ENCODE measurements around the gene TMEM178B. TPM values are rescaled to one million over a fixed set of nuclear protein-coding genes. Genes with fewer than 3 reads are reported as not detected.

TMEM178B gene
- total RNA-seq, 2 donors from 2014 or later, result 1.7 to 2.1 TPM

- no peak overlapping the region for H3K27ac Mint-ChIP-seq
- no peaks in the 10 kb centered on the region for H3K36me3 Mint-ChIP-seq (ENCODE audit: low read depth)
- no peak for ATAC-seq (replicated peaks)
- H3K9me3 Mint-ChIP-seq, result no peaks in the 10 kb centered on the region
- no peaks in the 10 kb centered on the region for H3K4me1 Mint-ChIP-seq
- no peak overlapping the region for H3K4me3 Mint-ChIP-seq
- peaks cover 5% of the 10 kb centered on the region for H3K27me3 Mint-ChIP-seq
Observed at GRCh38 chr7:141200191-141201108, 126.6 kb downstream of the TMEM178B start.

DNA sequence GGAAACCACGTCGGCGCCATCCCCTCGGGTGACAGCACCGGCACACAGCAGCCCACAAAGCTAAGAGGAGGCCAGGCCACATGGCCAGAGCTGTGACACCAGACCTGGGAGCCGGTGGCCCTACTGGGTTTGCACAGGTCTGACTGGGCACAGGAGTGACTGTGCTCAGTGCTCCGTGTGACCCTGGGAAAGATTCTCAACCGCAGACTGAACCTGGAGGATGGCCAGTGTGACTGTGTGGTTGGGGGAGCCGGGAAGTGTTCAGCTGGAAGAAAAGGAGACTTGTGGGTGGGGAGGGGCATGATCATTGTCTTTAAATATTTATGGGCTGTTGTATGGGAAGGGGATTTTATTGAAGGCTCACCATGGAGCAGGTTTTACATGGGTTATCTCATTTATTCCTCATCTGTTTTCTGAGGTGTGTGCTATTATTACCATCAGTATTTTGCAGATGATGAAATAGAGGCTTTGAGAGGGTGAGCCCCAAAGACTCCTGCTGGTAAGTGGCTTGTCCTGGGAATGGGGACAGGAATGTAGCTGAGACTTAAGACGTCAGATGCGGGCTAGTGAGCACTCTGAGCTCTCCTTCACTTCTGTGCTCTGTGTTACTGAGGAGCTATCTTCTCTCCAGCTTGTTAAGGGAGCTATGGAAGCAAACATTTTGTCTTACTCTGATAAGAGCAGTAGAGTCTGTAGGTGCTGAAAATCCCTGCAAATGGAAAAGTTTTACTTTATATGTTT, 127.5 kb downstream of the TMEM178B start:
- ATAC-seq (replicated peaks), result no peak
- Mint-ChIP-seq H3K27me3 (peaks cover 5% of the 10 kb centered on the region), H3K9me3 (no peaks in the 10 kb centered on the region), H3K27ac (no peak overlapping the region), H3K36me3 (ENCODE audit: low read depth) (no peaks in the 10 kb centered on the region), H3K4me3 (no peak overlapping the region), H3K4me1 (no peaks in the 10 kb centered on the region)

- no peak for ATAC-seq (replicated peaks)
- H3K27me3 Mint-ChIP-seq, result peaks cover 5% of the 10 kb centered on the region
Observed at GRCh38 chr7:141202535-141202934, 128.7 kb downstream of the TMEM178B start.

GRCh38 chr7:141203177-141203576, 129.3 kb downstream of the TMEM178B start:
- H3K36me3 Mint-ChIP-seq (ENCODE audit: low read depth), result no peaks in the 10 kb centered on the region
- H3K4me1 Mint-ChIP-seq, result no peaks in the 10 kb centered on the region
- H3K4me3 Mint-ChIP-seq, result no peak overlapping the region
- ATAC-seq (replicated peaks), result no peak
- no peaks in the 10 kb centered on the region for H3K9me3 Mint-ChIP-seq
- peaks cover 5% of the 10 kb centered on the region for H3K27me3 Mint-ChIP-seq
- H3K27ac Mint-ChIP-seq, result no peak overlapping the region

More at GRCh38 chr7:141202535-141202934, 128.7 kb downstream of the TMEM178B start:
- Mint-ChIP-seq H3K4me1 (no peaks in the 10 kb centered on the region), H3K9me3 (no peaks in the 10 kb centered on the region), H3K36me3 (ENCODE audit: low read depth) (no peaks in the 10 kb centered on the region), H3K27ac (no peak overlapping the region), H3K4me3 (no peak overlapping the region)

DNA sequence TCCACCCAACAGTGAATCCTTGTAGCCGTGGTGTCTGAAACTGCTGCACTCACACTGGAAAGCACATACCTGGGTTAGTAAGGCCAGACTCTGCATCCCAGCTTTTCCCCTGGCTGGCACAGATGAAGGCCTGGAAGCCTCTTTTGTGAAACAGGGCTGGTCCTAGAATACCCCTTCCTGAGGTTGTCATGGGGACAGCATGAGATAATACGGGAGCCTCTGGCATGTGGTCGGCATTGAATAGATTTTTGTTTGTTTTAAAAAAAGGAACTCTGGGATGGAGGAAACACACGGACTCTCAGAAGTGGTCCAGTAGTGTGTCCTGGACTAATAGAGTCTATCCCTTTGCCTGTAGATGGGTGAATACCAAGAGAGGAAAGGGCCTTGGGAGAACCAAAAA, 129.7 kb downstream of the TMEM178B start:
- no peak for ATAC-seq (replicated peaks)
- Mint-ChIP-seq H3K4me3 (no peak overlapping the region), H3K27me3 (peaks cover 5% of the 10 kb centered on the region), H3K27ac (no peak overlapping the region), H3K9me3 (no peaks in the 10 kb centered on the region), H3K4me1 (no peaks in the 10 kb centered on the region), H3K36me3 (ENCODE audit: low read depth) (no peaks in the 10 kb centered on the region)

DNA sequence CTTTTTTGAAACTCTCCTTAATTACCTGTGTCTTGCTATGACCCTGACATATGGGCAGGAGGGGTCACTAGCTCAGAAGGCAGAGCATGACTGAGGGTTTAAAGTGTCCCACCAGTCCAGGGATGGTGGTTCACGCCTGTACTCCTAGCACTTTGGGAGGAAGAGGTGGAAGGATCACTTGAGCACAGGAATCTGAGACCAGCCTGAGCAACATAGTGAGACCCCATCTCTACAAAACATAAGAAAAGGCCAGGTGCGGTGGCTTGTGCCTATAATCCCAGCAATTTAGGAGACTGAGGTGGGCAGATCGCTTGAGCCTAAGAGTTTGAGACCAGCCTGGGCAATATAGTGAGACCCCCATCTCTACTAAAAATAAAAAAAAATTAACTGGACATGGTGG, 133.8 kb downstream of the TMEM178B start:
- Mint-ChIP-seq H3K4me1 (no peaks in the 10 kb centered on the region), H3K4me3 (no peak overlapping the region), H3K27ac (no peak overlapping the region), H3K27me3 (peaks cover 3% of the 10 kb centered on the region), H3K9me3 (no peaks in the 10 kb centered on the region), H3K36me3 (ENCODE audit: low read depth) (no peaks in the 10 kb centered on the region)
- ATAC-seq (replicated peaks), result no peak

GRCh38 chr7:141208539-141208938, 134.7 kb downstream of the TMEM178B start:
- ATAC-seq (replicated peaks), result no peak
- Mint-ChIP-seq H3K4me1 (no peaks in the 10 kb centered on the region), H3K4me3 (no peak overlapping the region), H3K27me3 (peaks cover 2% of the 10 kb centered on the region), H3K27ac (no peak overlapping the region), H3K9me3 (no peaks in the 10 kb centered on the region), H3K36me3 (ENCODE audit: low read depth) (no peaks in the 10 kb centered on the region)

GRCh38 chr7:141209454-141209853, 135.6 kb downstream of the TMEM178B start:
- H3K4me3 Mint-ChIP-seq, result no peak overlapping the region
- no peak overlapping the region for H3K27ac Mint-ChIP-seq
- no peaks in the 10 kb centered on the region for H3K27me3 Mint-ChIP-seq
- H3K9me3 Mint-ChIP-seq, result no peaks in the 10 kb centered on the region
- ATAC-seq (replicated peaks), result no peak
- no peaks in the 10 kb centered on the region for H3K4me1 Mint-ChIP-seq
- H3K36me3 Mint-ChIP-seq (ENCODE audit: low read depth), result no peaks in the 10 kb centered on the region

DNA sequence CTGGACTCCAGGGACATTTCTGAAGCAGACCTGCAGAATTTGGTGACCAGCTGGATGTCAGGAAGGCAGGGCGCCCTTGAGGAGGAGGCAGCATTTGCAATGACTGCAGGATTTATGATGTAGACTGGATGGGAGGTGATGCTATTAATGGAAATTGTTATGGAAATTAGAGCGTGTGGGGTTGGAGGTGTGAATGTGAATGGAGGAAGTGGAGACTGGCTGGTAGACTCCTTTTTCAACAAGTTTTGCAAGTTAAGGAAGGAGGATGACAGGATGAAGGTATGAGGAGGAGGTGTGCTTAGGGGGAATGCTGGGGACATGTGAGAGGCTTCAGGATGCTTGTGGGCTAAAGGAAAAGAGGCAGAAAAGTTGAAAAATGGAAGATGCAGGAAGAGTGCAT, 137.0 kb downstream of the TMEM178B start:
- no peak for ATAC-seq (replicated peaks)
- Mint-ChIP-seq H3K4me3 (no peak overlapping the region), H3K36me3 (ENCODE audit: low read depth) (no peaks in the 10 kb centered on the region), H3K9me3 (no peaks in the 10 kb centered on the region), H3K4me1 (no peaks in the 10 kb centered on the region), H3K27me3 (no peaks in the 10 kb centered on the region), H3K27ac (no peak overlapping the region)

DNA sequence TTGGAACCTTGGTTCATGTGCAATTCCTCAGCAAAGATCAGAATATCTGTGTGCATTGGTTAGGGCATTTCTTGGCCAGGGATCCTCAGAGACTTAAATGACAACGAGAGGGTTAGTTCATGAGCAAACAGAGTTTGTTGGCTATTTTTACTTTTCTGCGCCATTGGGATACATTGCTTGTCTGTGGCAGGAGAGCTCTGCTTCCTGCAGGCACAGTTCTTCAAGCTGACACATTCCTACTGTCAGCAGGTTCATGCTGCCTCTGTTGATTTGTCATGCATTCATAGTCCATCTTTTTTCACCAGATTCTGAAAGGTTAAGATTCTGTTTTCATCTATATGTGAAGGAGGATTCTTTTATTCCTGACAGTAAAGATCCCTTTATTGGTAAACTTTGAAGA, 139.4 kb downstream of the TMEM178B start:
- peaks cover 4% of the 10 kb centered on the region for H3K27me3 Mint-ChIP-seq
- no peak for ATAC-seq (replicated peaks)
- no peak overlapping the region for H3K27ac Mint-ChIP-seq
- H3K9me3 Mint-ChIP-seq, result no peaks in the 10 kb centered on the region
- H3K4me1 Mint-ChIP-seq, result no peaks in the 10 kb centered on the region
- no peak overlapping the region for H3K4me3 Mint-ChIP-seq
- no peaks in the 10 kb centered on the region for H3K36me3 Mint-ChIP-seq (ENCODE audit: low read depth)

DNA sequence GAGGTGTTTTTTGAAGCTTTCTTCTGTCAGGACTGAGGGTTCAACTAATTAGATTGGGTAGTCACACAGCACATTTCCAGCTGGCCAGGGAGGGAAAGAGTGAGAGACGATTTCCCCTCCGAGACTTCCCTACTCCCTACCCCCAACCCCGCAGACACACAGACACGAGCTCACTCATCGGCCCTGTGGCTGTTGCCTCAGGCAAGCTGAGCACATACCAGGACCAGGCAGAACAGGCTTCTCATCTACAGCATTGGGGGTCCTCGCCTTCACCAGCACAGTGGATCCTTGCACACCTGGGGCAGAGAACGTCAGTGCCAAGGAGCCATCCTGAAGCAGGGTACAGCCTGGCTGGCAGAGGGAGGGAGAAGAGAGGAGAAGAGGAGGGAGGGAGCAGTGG, 144.1 kb downstream of the TMEM178B start:
- H3K27ac Mint-ChIP-seq, result no peak overlapping the region

DNA sequence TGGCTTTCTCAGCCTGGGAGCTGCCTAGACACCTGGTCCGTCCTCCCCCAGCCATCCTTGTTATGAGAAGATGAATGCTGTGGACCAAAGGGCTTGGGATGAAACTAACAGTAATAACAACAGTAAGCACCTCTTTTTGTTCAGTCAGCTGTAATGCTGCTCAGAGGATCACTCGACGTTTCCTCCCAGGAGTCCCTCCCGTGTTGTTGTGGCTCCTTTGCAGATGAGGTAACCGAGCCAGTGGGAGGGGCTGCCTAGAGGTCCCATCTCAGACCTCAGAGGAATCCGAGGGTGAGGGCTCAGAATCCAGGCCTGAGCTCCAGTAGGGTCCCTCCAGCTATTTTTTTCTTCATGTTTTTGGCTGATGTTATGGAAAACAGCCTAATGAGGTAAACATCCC, 145.1 kb downstream of the TMEM178B start:
- no peak overlapping the region for H3K4me3 Mint-ChIP-seq
- H3K27ac Mint-ChIP-seq, result no peak overlapping the region
- no peaks in the 10 kb centered on the region for H3K9me3 Mint-ChIP-seq
- H3K27me3 Mint-ChIP-seq, result peaks cover 16% of the 10 kb centered on the region
- H3K36me3 Mint-ChIP-seq (ENCODE audit: low read depth), result no peaks in the 10 kb centered on the region
- no peak for ATAC-seq (replicated peaks)
- H3K4me1 Mint-ChIP-seq, result no peaks in the 10 kb centered on the region

More for the DNA sequence above, 144.1 kb downstream of the TMEM178B start:
- Mint-ChIP-seq H3K36me3 (ENCODE audit: low read depth) (no peaks in the 10 kb centered on the region), H3K4me3 (no peak overlapping the region), H3K27me3 (peaks cover 16% of the 10 kb centered on the region), H3K9me3 (no peaks in the 10 kb centered on the region), H3K4me1 (no peaks in the 10 kb centered on the region)
- ATAC-seq (replicated peaks), result no peak

DNA sequence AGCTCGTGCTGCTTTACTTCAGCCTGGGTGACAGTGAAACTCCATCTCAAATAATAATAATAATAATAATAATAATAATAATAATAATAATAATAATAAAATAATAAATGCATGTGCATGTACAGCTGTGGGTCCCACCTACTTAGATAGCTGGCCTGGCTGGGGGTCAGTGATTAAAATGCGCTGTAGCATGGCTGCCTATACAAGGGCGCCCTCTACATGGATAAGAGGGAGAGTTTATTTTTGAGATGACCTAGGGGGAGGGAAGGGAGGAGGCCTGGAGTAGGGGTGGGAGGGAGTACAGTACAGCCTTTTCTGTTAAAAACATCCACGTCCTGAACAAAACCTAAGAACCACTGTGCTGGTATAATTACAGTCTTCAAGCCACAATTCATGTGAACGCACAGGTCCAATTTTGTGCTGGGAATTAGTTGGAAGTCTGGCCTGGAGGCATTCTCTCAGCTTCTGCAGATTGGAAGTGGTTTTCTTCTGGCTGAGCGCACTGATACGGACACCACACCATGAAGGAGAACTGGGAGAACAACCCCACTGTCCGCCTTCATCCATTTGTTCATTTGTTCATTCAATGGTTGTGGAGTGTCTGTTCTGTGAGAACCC, 146.5 kb downstream of the TMEM178B start:
- ATAC-seq (replicated peaks), result no peak
- Mint-ChIP-seq H3K9me3 (no peaks in the 10 kb centered on the region), H3K27ac (no peak overlapping the region), H3K4me3 (no peak overlapping the region), H3K4me1 (no peaks in the 10 kb centered on the region), H3K27me3 (peaks cover 16% of the 10 kb centered on the region), H3K36me3 (ENCODE audit: low read depth) (no peaks in the 10 kb centered on the region)

DNA sequence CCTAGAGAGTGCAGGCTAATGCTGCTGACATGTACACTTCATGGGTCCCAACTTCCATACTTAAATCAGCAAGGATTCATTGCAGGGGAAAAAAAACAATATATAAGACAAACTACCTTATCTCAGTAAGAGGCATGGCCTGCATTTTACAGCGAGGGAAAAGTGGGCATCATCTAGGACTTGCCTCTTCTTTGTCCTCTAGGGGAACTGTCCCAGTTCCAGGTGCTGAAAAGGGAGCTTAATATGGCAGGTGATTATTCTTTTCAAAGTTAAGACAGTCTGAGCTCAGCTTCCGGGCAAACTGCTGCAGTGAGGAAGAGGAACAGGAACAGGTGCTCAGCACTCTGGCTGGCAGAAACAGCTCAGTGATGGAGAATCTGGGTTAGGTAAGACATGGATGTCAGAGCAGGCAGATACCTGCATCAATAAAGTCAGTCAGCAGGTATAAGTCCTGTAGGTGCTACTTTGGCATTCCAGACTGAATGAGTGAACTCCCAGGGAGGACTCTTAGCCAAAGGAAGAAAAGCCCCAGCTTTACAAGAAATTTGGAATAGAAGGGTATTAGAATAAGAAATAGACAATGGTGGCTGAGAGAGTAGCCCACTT, 147.2 kb downstream of the TMEM178B start:
- Mint-ChIP-seq H3K36me3 (ENCODE audit: low read depth) (no peaks in the 10 kb centered on the region), H3K4me1 (no peaks in the 10 kb centered on the region), H3K4me3 (no peak overlapping the region), H3K9me3 (no peaks in the 10 kb centered on the region), H3K27me3 (peaks cover 16% of the 10 kb centered on the region), H3K27ac (no peak overlapping the region)
- no peak for ATAC-seq (replicated peaks)
